OCI-LY7 (cell line): Measurements from ENCODE around the gene TUB. TPM values are rescaled to one million over a fixed set of nuclear protein-coding genes. Genes with fewer than 3 reads are reported as not detected.

Experiments used
- BruUV-seq: library from RNA; stranded (reverse); fragments of 400-500 nt; replicated peaks from 2 replicates; lab custom pipeline; 2021; lab: Mats Ljungman, UMichigan
- CTCF ChIA-PET: fragments of 300-600 bp; sonication (Branson Sonifier 250); formaldehyde crosslinking; loops from one replicate; lab custom pipeline; 2022; ENCODE audit warnings: antibody characterized with exemption; ENCODE audit not compliant: unreplicated experiment; lab: Charles Lee
- POLR2A ChIA-PET: fragments of 300-600 bp; sonication (Branson Sonifier 250); formaldehyde crosslinking; loops from one replicate; lab custom pipeline; 2022; ENCODE audit warnings: antibody characterized with exemption; lab: Charles Lee
- DNase-seq: peaks from one replicate; pipeline ENCODE4 v3.0.0-alpha.2; 2015; ENCODE audit warnings: low spot score
- H2AFZ ChIP-seq: fragments of 200-600 bp; sonication (generic), shearing (Covaris generic); 2 replicates; pipeline ENCODE4 v1.6.1; 2014; ENCODE audit warnings: mild to moderate bottlenecking, antibody characterized with exemption, low read length, moderate library complexity
- H3K27ac ChIP-seq: fragments of 200-600 bp; sonication (generic); 2 replicates; pipeline ENCODE4 v1.5.1; 2014; ENCODE audit warnings: mixed run types, low read depth, mild to moderate bottlenecking, moderate library complexity, low read length, inconsistent platforms; ENCODE audit not compliant: poor library complexity, severe bottlenecking
- H3K36me3 ChIP-seq: fragments of 200-600 bp; sonication (generic); 2 replicates; pipeline ENCODE4 v1.6.1; 2014; ENCODE audit warnings: mild to moderate bottlenecking, antibody characterized with exemption, low read length, moderate library complexity, mixed read lengths; ENCODE audit not compliant: insufficient read depth
- H3K4me1 ChIP-seq: fragments of 200-600 bp; sonication (generic); 2 replicates; pipeline ENCODE4 v1.5.1; 2014; ENCODE audit warnings: mild to moderate bottlenecking, low read length; ENCODE audit not compliant: insufficient read depth, poor library complexity, severe bottlenecking
- H3K4me2 ChIP-seq: fragments of 200-600 bp; sonication (generic); 2 replicates; pipeline ENCODE4 v1.6.1; 2014; ENCODE audit warnings: mild to moderate bottlenecking, low read length
- H3K4me3 ChIP-seq: fragments of 200-600 bp; sonication (generic); 2 replicates; pipeline ENCODE4 v1.5.1; 2014; ENCODE audit warnings: mild to moderate bottlenecking, low read depth, low read length; ENCODE audit not compliant: poor library complexity, severe bottlenecking
- H3K79me2 ChIP-seq: fragments of 200-600 bp; sonication (generic); 2 replicates; pipeline ENCODE4 v1.6.1; 2016; ENCODE audit warnings: low read depth, mild to moderate bottlenecking, low read length, moderate library complexity, mixed read lengths; ENCODE audit not compliant: insufficient read depth
- H3K9me2 ChIP-seq: fragments of 200-600 bp; sonication (generic); 2 replicates; pipeline ENCODE4 v1.6.1; 2016; ENCODE audit warnings: mild to moderate bottlenecking, low read length, mixed read lengths; ENCODE audit not compliant: insufficient read depth
- H3K9me3 ChIP-seq: fragments of 200-600 bp; sonication (generic); 2 replicates; pipeline ENCODE4 v1.6.1; 2014; ENCODE audit warnings: mild to moderate bottlenecking, mixed run types, low read length, mixed read lengths
- H4K20me1 ChIP-seq: fragments of 200-600 bp; sonication (generic); 2 replicates; pipeline ENCODE4 v1.6.1; 2014; ENCODE audit warnings: mild to moderate bottlenecking, antibody characterized with exemption, low read length, moderate library complexity, mixed read lengths; ENCODE audit not compliant: insufficient read depth
- EZH2phosphoT487 ChIP-seq: fragments of 200-600 bp; sonication (generic); IDR thresholded peaks from 2 replicates; pipeline ENCODE4 v1.6.1; 2018; ENCODE audit warnings: low read depth, borderline replicate concordance, mild to moderate bottlenecking, mixed run types, antibody characterized with exemption, low read length, moderate library complexity, mixed read lengths
- intact Hi-C: fragments of 100-400 bp; cut with micrococcal nuclease; formaldehyde crosslinking; loops from one replicate; pipeline ENCODE4 v1.10.0; 2022; ENCODE audit not compliant: unreplicated experiment
- total RNA-seq, 2 experiments: library from RNA; depleted of rRNA in 1 of 2; stranded (reverse); fragments of >200 nt in 1 of 2; shearing (Covaris generic) in 1 of 2; gene quantifications; 2 replicates each; pipeline ENCODE4 v1.2.3, GENCODE V29; 2014 to 2022
- TF ChIP-seq, protein P1 (sequence below): fragments of 200-600 bp; sonication (generic); conservative IDR thresholded peaks from 2 replicates; pipeline ENCODE4 v1.5.1; 2014; ENCODE audit warnings: mild to moderate bottlenecking, antibody characterized with exemption, low read length, moderate library complexity, mixed read lengths

TUB gene
- total RNA-seq, 2 experiments from 2014 or later, result not detected

DNA sequence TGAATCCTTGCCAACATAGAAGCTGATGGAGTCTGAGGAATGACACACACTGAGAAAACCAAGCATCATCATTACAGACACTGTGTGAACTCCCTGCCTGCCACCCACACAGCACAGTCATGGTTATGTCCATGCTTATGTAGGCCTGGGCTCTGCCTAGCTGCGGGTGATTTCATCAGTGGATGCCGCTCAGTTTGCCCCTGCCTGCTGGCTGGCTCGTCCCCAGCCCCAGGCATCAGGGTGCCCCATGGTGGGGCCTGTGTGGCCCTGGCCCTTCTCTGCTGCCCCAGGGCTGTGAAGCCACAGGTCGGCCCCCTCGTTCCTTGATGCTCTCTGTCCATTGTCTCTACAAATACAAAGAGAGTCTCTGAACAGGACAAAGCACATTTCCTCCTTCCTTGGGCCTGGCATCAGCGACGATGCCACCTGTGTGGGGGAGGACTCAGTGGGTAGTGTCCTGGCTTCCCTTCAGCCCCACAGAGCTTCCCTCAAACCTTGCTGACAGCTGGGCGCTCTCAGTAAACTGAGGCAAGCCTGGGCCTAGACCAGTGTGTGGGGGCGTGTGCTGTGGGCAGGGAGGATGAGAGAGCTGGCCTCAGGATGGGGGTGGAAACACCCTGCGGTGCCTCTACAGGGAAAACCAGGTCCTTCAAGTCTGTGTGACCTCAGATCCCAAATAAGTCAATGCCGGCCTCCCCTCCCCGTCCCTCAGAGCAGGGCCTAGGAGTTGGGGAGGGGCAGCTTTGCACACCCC, 20.0 kb upstream of the TUB start:
- CTCF ChIA-PET, result interaction anchor here (0.6 kb wide), 1 partner anchor 74 kb away, joined by 3 read pairs; the partner anchor contains the start of gene EIF3F
- no TSS peak for BruUV-seq
- POLR2A ChIA-PET, result no interaction called here

DNA sequence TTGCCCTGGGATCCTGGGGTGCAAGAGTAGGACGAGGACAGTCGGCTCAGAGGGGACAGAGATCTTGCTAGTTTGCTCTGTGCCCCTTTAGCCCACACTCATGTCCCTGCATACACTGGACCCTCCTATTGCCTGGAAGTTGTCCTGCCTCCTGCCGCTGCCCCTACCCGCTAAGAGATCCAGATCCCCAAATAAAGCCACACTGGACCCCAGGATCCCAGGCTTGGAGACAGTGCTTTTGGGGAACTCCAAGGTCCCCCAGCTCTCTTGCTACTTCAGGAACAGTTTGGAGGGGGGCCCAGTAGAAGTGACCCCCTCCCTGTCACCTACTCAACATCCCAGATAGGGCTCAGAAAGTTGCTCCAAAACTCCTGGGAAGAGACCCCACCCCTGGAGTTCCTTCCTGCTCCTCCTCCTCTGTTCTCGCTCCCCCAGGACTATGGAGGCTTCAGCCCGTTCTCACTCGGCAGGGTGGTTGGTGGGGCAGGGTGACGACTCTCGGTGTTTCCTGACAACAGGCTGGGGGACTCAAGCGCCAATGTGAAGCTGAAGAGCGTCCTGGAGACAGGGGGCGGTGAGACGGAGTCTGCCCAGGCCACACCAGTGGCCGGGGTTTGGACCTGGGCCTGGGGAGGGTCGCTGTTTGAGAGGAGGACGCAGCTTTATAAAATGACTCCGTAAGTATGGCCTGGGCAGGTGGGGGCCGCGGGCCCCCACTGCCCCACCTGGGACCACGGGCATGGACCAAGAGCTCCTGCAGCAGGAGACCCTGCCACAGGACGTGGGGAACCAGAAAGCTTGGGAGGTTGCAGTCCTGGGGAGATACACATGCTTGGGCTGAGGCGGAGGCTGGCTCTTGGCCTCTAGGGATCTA, 19.2 kb upstream of the TUB start:
- Histone ChIP-seq H3K4me2 (no peak overlapping the region), H3K4me3 (no peak overlapping the region), H4K20me1 (no peaks in the 10 kb centered on the region), H3K9me2 (no peaks in the 10 kb centered on the region), H2AFZ (no peak overlapping the region), H3K4me1 (no peaks in the 10 kb centered on the region), H3K36me3 (no peaks in the 10 kb centered on the region), H3K79me2 (no peaks in the 10 kb centered on the region), H3K9me3 (no peaks in the 10 kb centered on the region), H3K27ac (no peak overlapping the region)
- TF ChIP-seq, protein P1, sequence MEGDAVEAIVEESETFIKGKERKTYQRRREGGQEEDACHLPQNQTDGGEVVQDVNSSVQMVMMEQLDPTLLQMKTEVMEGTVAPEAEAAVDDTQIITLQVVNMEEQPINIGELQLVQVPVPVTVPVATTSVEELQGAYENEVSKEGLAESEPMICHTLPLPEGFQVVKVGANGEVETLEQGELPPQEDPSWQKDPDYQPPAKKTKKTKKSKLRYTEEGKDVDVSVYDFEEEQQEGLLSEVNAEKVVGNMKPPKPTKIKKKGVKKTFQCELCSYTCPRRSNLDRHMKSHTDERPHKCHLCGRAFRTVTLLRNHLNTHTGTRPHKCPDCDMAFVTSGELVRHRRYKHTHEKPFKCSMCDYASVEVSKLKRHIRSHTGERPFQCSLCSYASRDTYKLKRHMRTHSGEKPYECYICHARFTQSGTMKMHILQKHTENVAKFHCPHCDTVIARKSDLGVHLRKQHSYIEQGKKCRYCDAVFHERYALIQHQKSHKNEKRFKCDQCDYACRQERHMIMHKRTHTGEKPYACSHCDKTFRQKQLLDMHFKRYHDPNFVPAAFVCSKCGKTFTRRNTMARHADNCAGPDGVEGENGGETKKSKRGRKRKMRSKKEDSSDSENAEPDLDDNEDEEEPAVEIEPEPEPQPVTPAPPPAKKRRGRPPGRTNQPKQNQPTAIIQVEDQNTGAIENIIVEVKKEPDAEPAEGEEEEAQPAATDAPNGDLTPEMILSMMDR, result no peak
- no peak for TF ChIP-seq EZH2phosphoT487
- no TSS peak for BruUV-seq
- ChIA-PET POLR2A (no interaction called here), CTCF (no interaction called here)
- no peak for DNase-seq
- intact Hi-C loops, result no loop called here

More for the DNA sequence above, 20.0 kb upstream of the TUB start:
- no peaks in the 10 kb centered on the region for H3K9me2 ChIP-seq
- no peaks in the 10 kb centered on the region for H3K36me3 ChIP-seq
- H2AFZ ChIP-seq, result no peak overlapping the region
- no peaks in the 10 kb centered on the region for H3K79me2 ChIP-seq
- TF ChIP-seq, protein P1, result no peak
- H4K20me1 ChIP-seq, result no peaks in the 10 kb centered on the region
- H3K4me2 ChIP-seq, result no peak overlapping the region
- H3K4me3 ChIP-seq, result no peak overlapping the region
- H3K27ac ChIP-seq, result no peak overlapping the region
- no peak for DNase-seq
- no peaks in the 10 kb centered on the region for H3K4me1 ChIP-seq
- no peaks in the 10 kb centered on the region for H3K9me3 ChIP-seq
- intact Hi-C loops, result no loop called here
